Lung (tissue), 12 donors: ENCODE measurements around the gene PRG3. TPM values are rescaled to one million over a fixed set of nuclear protein-coding genes. Genes with fewer than 3 reads are reported as not detected.

Experiments
- ATAC-seq: fragments of 200-7000 bp; cut with Tn5 transposase; one replicate; pipeline ENCODE4 v1.9.1; 2020; ENCODE audit warnings: moderate number of reproducible peaks; ENCODE audit not compliant: insufficient read depth, low FRiP score
- DNase-seq, 3 donors: peaks; one replicate each; pipeline ENCODE4 v3.0.0-alpha.2; 2013 to 2017
- H3K27ac ChIP-seq, 2 donors: one replicate each; pipeline ENCODE4 v1.5.1; 2013; ENCODE audit warnings: mild to moderate bottlenecking in 2 of 2, moderate library complexity in 2 of 2, control low read depth in 1 of 2, inconsistent platforms in 1 of 2, low read depth in 1 of 2, low read length in 1 of 2
- H3K27me3 ChIP-seq, 3 donors: one replicate each; pipeline ENCODE4 v1.5.1; 2013; ENCODE audit warnings: low read length in 2 of 3; ENCODE audit not compliant: control insufficient read depth in 3 of 3, insufficient read depth in 3 of 3
- H3K36me3 ChIP-seq, 4 donors: one replicate each; pipeline ENCODE4 v1.5.1; 2013; ENCODE audit warnings: low read length in 4 of 4, mild to moderate bottlenecking in 1 of 4, moderate library complexity in 1 of 4; ENCODE audit not compliant: control insufficient read depth in 4 of 4, insufficient read depth in 4 of 4
- H3K4me1 ChIP-seq, 5 donors: one replicate each; pipeline ENCODE4 v1.5.1; 2013; ENCODE audit warnings: low read length in 5 of 5, mild to moderate bottlenecking in 2 of 5, moderate library complexity in 1 of 5; ENCODE audit not compliant: control insufficient read depth in 5 of 5, insufficient read depth in 5 of 5
- H3K4me3 ChIP-seq: one replicate; pipeline ENCODE4 v1.5.1; 2013; ENCODE audit warnings: mild to moderate bottlenecking, control low read depth, moderate library complexity
- H3K9ac ChIP-seq, 2 donors: one replicate each; pipeline ENCODE4 v1.5.1; 2013; ENCODE audit warnings: low read length in 2 of 2, control low read depth in 1 of 2; ENCODE audit not compliant: insufficient read depth in 1 of 2
- H3K9me3 ChIP-seq, 4 donors: one replicate each; pipeline ENCODE4 v1.5.1; 2013; ENCODE audit warnings: low read length in 3 of 4, mild to moderate bottlenecking in 1 of 4, moderate library complexity in 1 of 4; ENCODE audit not compliant: control insufficient read depth in 4 of 4, insufficient read depth in 3 of 4
- WGBS, 2 donors: extraction: QIAGEN DNeasy Blood & Tissue Kit; methylation state at CpG; one replicate each; pipeline ENCODE4 v1.1.7; 2013; 5-methylcytosine and 5-hydroxymethylcytosine counted together
- polyA plus RNA-seq, 2 donors: library from polyadenylated mRNA; stranded (reverse); fragments of 200-250 nt; gene quantifications; one replicate each; pipeline ENCODE4 v1.2.1, GENCODE V29; 2013
- total RNA-seq, 2 donors: library from RNA; depleted of rRNA in 1 of 2; stranded (reverse); fragments of >200 nt in 1 of 2; gene quantifications; one replicate each; pipeline ENCODE4 v1.2.1, GENCODE V29; 2014 to 2021
- TF ChIP-seq, protein P1 (sequence below): IDR thresholded peaks from 2 replicates; pipeline ENCODE4 v1.5.1; 2012; ENCODE audit warnings: mild to moderate bottlenecking; ENCODE audit errors: control extremely low read depth, extremely low read depth
- donor health status: control.
- donor health status: control.
- donor health status: Bipolar disorder and iron deficiency.
- donor health status: healthy.
- donor health status: DM: yes; HTN: yes; CAD: no.

PRG3 gene
- total and polyA plus RNA-seq, 4 donors, result 0.63 to 1.4 TPM; not detected in 2

DNA sequence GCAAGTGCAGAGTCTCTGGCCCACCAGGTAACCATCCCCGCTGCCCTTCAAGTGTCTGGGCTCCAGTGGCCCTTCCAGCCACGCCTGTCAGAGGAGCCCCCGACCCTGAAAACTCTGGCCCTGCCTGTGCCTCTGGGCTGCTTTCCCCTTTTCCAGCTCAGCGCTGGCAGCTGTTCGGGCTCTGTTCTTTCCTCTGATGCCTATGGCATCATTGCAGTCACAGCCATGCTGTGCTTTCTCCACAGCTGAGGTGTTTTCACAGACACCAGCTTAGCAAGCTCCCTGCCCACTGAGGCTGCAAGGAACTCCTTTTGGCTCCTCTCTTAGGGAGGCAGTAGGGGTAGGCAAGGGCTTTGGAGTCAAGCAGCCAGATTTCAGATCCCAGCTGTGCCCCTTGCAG, 21.6 kb downstream of the PRG3 start:
- Histone ChIP-seq H3K4me3 (no peak overlapping the region), H3K4me1 (no peaks in the 10 kb centered on the region), H3K9ac (no peak overlapping the region), H3K27me3 (no peaks in the 10 kb centered on the region), H3K27ac (no peak overlapping the region), H3K9me3 (peaks cover 0 to 5% (median 0%) of the 10 kb centered on the region in 4 donors), H3K36me3 (no peaks in the 10 kb centered on the region)
- ATAC-seq (no peak), DNase-seq (no peak)
- 90 to 91% methylated on average over 5 of the region's 5 CpGs for WGBS, 2 donors
- TF ChIP-seq, protein P1, sequence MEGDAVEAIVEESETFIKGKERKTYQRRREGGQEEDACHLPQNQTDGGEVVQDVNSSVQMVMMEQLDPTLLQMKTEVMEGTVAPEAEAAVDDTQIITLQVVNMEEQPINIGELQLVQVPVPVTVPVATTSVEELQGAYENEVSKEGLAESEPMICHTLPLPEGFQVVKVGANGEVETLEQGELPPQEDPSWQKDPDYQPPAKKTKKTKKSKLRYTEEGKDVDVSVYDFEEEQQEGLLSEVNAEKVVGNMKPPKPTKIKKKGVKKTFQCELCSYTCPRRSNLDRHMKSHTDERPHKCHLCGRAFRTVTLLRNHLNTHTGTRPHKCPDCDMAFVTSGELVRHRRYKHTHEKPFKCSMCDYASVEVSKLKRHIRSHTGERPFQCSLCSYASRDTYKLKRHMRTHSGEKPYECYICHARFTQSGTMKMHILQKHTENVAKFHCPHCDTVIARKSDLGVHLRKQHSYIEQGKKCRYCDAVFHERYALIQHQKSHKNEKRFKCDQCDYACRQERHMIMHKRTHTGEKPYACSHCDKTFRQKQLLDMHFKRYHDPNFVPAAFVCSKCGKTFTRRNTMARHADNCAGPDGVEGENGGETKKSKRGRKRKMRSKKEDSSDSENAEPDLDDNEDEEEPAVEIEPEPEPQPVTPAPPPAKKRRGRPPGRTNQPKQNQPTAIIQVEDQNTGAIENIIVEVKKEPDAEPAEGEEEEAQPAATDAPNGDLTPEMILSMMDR, result no peak

DNA sequence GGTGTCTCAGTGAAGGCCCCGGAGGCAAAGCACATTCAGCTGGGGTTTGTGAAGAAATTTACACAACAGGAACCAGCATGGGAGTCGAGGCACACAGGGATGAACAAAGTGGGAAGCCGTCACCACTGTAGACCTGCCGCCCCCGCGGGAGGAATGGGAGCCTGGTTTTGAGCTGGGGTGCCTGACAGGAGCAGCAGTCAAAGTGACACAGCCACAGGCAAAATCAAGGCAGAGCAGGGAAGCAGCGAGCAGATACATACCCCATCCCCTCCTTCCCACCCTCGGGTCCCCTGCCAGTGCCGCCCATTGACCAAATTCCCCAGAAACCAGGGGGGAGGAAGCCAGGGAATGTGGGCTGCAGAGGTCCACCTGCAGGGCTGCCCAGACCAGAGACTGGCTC, 22.0 kb downstream of the PRG3 start:
- Histone ChIP-seq H3K9me3 (peaks cover 0 to 5% (median 0%) of the 10 kb centered on the region in 4 donors), H3K4me1 (no peaks in the 10 kb centered on the region), H3K36me3 (no peaks in the 10 kb centered on the region), H3K4me3 (no peak overlapping the region), H3K27ac (no peak overlapping the region), H3K27me3 (no peaks in the 10 kb centered on the region), H3K9ac (no peak overlapping the region)
- DNase-seq (no peak), ATAC-seq (no peak)
- TF ChIP-seq, protein P1, result no peak
- WGBS, 2 donors, result 73 to 81% methylated on average over 9 of the region's 9 CpGs

DNA sequence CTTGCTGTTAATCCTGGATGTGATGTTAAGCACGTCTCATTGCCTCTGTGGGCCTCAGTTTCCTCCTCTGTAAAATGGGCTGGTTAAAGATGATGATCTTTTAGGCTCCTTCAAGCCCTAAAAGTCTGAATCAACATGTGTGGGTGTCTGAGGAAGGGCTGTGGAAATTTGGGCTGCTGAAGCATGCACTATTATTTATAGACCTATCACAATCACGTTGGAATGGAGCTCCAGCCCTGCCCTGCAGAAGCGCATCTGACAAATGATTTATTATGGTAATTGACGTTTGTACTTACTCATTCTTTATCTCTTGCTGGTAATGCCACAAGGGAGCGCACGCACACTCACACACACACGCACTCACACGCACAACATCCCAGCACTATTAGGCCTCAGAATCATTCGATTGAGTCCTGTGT, 22.4 kb downstream of the PRG3 start:
- H3K4me1 ChIP-seq, result no peaks in the 10 kb centered on the region
- ATAC-seq (no peak), DNase-seq (no peak)
- H3K36me3 ChIP-seq, result no peaks in the 10 kb centered on the region
- peaks cover 0 to 5% (median 0%) of the 10 kb centered on the region in 4 donors for H3K9me3 ChIP-seq
- no peak overlapping the region for H3K4me3 ChIP-seq
- no peak overlapping the region for H3K27ac ChIP-seq
- H3K9ac ChIP-seq, result no peak overlapping the region
- 73 to 75% methylated on average over 9 of the region's 9 CpGs for WGBS, 2 donors
- TF ChIP-seq, protein P1, result no peak
- H3K27me3 ChIP-seq, result no peaks in the 10 kb centered on the region

DNA sequence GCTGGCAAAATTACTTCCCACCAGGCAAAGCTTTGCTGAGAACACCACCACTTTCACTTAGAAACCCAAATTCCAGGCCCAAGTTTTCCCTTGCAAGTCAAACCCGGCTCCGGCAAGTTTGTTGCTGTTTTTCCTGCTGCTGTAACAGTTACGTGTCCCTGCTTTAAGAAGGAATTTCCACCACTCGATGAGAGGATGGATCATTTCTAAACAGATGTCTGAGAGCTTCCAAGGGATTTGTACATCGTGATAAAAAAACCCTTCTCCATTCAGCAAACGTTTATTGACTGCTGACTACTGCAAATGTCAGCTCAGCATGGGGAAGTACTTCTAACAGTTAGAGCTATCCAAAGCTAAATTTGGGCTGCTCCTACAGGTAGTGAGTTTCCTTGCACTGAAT, 23.1 kb downstream of the PRG3 start:
- H3K27ac ChIP-seq, result no peak overlapping the region
- no peaks in the 10 kb centered on the region for H3K27me3 ChIP-seq
- peak overlapping the region in 1 of 2 donors; percentile 36 for H3K9ac ChIP-seq
- 36 to 45% methylated on average over 6 of the region's 6 CpGs for WGBS, 2 donors
- no peaks in the 10 kb centered on the region for H3K36me3 ChIP-seq
- DNase-seq, result peak in 2 of 3 donors; percentile 32 to 54
- H3K4me1 ChIP-seq, result no peaks in the 10 kb centered on the region
- H3K9me3 ChIP-seq, result peaks cover 0 to 2% (median 0%) of the 10 kb centered on the region in 4 donors
- H3K4me3 ChIP-seq, result no peak overlapping the region
- TF ChIP-seq, protein P1, result no peak
- no peak for ATAC-seq
